ENCODE measurements around the gene VIM.

Gene VIM

DNA sequence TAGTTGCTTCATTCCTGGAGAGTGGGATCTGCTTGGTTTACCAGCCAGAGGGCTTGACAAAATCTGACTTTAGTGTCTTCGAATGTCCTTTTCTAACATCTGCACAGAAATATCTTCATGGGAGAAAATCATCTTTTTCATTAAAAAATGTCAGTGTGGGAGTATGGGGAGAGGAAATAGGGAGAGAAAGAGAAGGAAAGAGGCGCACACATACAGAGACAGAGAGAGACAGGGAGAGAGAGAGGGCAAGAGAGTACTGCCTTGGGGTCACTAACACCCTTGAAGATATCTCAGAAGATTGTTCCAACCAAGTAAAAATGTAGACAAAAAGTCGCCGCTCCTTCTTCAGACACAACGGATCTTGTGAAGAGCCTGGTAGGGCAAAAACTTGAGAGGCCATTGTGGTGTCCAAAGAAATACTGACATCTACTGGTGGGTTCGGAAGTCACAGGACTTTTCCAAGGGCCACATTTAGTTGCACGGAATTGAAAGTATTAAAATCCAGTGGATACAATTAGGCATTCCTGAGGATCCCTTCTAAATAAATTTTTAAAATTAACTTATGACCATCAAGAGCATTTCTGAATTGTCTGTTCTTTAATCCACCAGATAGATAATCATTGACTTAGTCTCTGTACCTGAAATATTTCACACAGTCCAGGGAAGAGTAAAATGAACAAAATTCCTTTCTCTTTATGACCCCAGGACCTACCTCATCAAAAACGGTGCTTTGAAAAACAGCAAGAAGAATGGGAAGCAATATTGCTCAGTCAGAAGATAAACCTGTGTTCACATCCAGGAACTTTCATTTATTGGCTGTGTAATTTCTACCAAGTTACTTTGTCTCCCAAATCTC, 29.7 kb downstream of the VIM start:
- CTCF ChIA-PET: interaction anchor here (0.7 to 2.5 kb wide), 28 partner anchors 10 to 440 kb away, joined by 3 to 18 read pairs (median 3); partner anchors contain the start of genes RSU1 and TRDMT1
- POLR2A ChIA-PET: interaction anchor here (1.5 kb wide), 1 partner anchor 28 kb away, joined by 4 read pairs; no protein-coding TSS in a partner anchor
- Histone ChIP-seq H3K4me1 (ENCODE audit: control insufficient read depth, insufficient read depth, low read length) (no peaks in the 10 kb centered on the region), H3K36me3 (ENCODE audit: control insufficient read depth in 2 of 2, insufficient read depth in 1 of 2, low read length in 2 of 2) (no peaks in the 10 kb centered on the region), H3K9me3 (ENCODE audit: control insufficient read depth, insufficient read depth, low read depth, low read length) (no peaks in the 10 kb centered on the region), H3K27ac (ENCODE audit: extremely low read depth, low read depth, low read length) (no peak overlapping the region), H3K4me3 (ENCODE audit: low read depth, low read length) (no peak overlapping the region)
- TF ChIP-seq, protein P1, sequence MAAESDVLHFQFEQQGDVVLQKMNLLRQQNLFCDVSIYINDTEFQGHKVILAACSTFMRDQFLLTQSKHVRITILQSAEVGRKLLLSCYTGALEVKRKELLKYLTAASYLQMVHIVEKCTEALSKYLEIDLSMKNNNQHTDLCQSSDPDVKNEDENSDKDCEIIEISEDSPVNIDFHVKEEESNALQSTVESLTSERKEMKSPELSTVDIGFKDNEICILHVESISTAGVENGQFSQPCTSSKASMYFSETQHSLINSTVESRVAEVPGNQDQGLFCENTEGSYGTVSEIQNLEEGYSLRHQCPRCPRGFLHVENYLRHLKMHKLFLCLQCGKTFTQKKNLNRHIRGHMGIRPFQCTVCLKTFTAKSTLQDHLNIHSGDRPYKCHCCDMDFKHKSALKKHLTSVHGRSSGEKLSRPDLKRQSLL (tag by site-specific recombination; IDR thresholded peaks at IDR 0.05): no peak
- TF ChIP-seq ZNF366 (tag by site-specific recombination; conservative IDR thresholded peaks at IDR 0.05): 0 out of 2 replicates have a peak, but pooled peaks have one; percentile 26
- TF ChIP-seq, protein P2, sequence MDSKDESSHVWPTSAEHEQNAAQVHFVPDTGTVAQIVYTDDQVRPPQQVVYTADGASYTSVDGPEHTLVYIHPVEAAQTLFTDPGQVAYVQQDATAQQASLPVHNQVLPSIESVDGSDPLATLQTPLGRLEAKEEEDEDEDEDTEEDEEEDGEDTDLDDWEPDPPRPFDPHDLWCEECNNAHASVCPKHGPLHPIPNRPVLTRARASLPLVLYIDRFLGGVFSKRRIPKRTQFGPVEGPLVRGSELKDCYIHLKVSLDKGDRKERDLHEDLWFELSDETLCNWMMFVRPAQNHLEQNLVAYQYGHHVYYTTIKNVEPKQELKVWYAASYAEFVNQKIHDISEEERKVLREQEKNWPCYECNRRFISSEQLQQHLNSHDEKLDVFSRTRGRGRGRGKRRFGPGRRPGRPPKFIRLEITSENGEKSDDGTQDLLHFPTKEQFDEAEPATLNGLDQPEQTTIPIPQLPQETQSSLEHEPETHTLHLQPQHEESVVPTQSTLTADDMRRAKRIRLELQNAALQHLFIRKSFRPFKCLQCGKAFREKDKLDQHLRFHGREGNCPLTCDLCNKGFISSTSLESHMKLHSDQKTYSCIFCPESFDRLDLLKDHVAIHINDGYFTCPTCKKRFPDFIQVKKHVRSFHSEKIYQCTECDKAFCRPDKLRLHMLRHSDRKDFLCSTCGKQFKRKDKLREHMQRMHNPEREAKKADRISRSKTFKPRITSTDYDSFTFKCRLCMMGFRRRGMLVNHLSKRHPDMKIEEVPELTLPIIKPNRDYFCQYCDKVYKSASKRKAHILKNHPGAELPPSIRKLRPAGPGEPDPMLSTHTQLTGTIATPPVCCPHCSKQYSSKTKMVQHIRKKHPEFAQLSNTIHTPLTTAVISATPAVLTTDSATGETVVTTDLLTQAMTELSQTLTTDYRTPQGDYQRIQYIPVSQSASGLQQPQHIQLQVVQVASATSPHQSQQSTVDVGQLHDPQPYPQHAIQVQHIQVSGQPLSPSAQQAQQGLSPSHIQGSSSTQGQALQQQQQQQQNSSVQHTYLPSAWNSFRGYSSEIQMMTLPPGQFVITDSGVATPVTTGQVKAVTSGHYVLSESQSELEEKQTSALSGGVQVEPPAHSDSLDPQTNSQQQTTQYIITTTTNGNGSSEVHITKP (tag by site-specific recombination; IDR thresholded peaks at IDR 0.05): 0 out of 2 replicates have a peak, but pooled peaks have one; percentile 8
- TF ChIP-seq, protein P3, sequence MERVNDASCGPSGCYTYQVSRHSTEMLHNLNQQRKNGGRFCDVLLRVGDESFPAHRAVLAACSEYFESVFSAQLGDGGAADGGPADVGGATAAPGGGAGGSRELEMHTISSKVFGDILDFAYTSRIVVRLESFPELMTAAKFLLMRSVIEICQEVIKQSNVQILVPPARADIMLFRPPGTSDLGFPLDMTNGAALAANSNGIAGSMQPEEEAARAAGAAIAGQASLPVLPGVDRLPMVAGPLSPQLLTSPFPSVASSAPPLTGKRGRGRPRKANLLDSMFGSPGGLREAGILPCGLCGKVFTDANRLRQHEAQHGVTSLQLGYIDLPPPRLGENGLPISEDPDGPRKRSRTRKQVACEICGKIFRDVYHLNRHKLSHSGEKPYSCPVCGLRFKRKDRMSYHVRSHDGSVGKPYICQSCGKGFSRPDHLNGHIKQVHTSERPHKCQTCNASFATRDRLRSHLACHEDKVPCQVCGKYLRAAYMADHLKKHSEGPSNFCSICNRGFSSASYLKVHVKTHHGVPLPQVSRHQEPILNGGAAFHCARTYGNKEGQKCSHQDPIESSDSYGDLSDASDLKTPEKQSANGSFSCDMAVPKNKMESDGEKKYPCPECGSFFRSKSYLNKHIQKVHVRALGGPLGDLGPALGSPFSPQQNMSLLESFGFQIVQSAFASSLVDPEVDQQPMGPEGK (tag by site-specific recombination; IDR thresholded peaks at IDR 0.05): no peak
- TF ChIP-seq ZNF654 (tag by site-specific recombination; IDR thresholded peaks at IDR 0.05; ENCODE audit: low read depth): peak; percentile 97
- no peak for TF ChIP-seq ZNF404 (tag by site-specific recombination; IDR thresholded peaks at IDR 0.05)
- peak; percentile 51; the same call in 1 of the 2 replicates for TF ChIP-seq ZNF660 (tag by site-specific recombination; IDR thresholded peaks at IDR 0.05)
- 0 out of 2 replicates have a peak, but pooled peaks have one; percentile 5 for TF ChIP-seq PRDM1 (tag by site-specific recombination; IDR thresholded peaks at IDR 0.05)
- TF ChIP-seq ZNF610 (tag by site-specific recombination; IDR thresholded peaks at IDR 0.05; ENCODE audit: borderline replicate concordance): peak; percentile 80; the same call in 1 of the 2 replicates
- TF ChIP-seq ZNF501 (tag by site-specific recombination; IDR thresholded peaks at IDR 0.05): peak; percentile 29; the same call in 1 of the 2 replicates

DNA sequence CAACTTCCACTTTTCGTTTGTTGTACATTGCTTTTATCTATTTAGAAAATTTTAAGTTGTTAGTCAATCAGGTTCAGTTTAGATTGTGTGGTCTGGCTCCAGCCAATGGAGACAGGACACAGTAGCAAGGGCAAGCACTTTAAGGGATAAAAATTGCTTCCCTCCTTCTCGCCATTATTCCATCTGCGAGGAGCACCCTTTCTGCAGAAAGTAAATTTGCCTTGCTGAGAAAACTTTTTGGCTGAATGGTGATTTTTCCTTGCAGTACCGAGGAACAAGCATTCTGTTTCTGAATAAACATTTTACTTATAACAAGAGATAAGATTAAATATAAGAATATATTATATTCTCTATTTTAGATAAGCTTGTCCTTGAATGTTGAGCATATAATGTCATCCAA, 34.5 kb downstream of the VIM start:
- no peak overlapping the region for H3K27ac ChIP-seq (ENCODE audit: extremely low read depth, low read depth, low read length)
- TF ChIP-seq ZNF561 (tag by site-specific recombination; IDR thresholded peaks at IDR 0.05; ENCODE audit: borderline replicate concordance) (0 out of 2 replicates have a peak, but pooled peaks have one; percentile 65), SETDB1 (IDR thresholded peaks at IDR 0.05; ENCODE audit: insufficient read length, low read length) (peak; percentile 97), MEIS1 (CRISPR knock-in tag; IDR thresholded peaks at IDR 0.05; ENCODE audit: borderline replicate concordance) (no peak), ZNF548 (tag by site-specific recombination; IDR thresholded peaks at IDR 0.05) (no peak)
- POLR2A ChIA-PET: no interaction called here
- no peaks in the 10 kb centered on the region for H3K36me3 ChIP-seq (ENCODE audit: control insufficient read depth in 2 of 2, insufficient read depth in 1 of 2, low read length in 2 of 2)
- no peaks in the 10 kb centered on the region for H3K9me3 ChIP-seq (ENCODE audit: control insufficient read depth, insufficient read depth, low read depth, low read length)
- CTCF ChIA-PET: interaction anchor here (0.5 kb wide), 1 partner anchor 35 kb away, joined by 5 read pairs; no protein-coding TSS in a partner anchor
- no peak overlapping the region for H3K4me3 ChIP-seq (ENCODE audit: low read depth, low read length)
- no peaks in the 10 kb centered on the region for H3K4me1 ChIP-seq (ENCODE audit: control insufficient read depth, insufficient read depth, low read length)

All from HEK293 (cell line).